ENCODE results near the gene POFUT2.

Gene POFUT2

GRCh38 chr21:45283611-45284455, 3.9 kb downstream of the POFUT2 start:
- FAIRE-seq, result no peak
- no peak for DNase-seq (ENCODE audit: low spot score)

- DNase-seq (ENCODE audit: low spot score), result no peak
- FAIRE-seq, result no peak
These were observed 4.6 kb downstream of the POFUT2 start for GRCh38 chr21:45283035-45283610.

- DNase-seq (ENCODE audit: low spot score) (no peak), FAIRE-seq (no peak)
These were observed 5.2 kb downstream of the POFUT2 start for GRCh38 chr21:45282283-45283034.

- FAIRE-seq (no peak), DNase-seq (ENCODE audit: low spot score) (no peak)
These were observed 6.0 kb downstream of the POFUT2 start for GRCh38 chr21:45281411-45282282.

GRCh38 chr21:45280969-45281368, 6.7 kb downstream of the POFUT2 start:
- DNase-seq (ENCODE audit: low spot score) (no peak), FAIRE-seq (no peak)

- no peak for FAIRE-seq
- DNase-seq (ENCODE audit: low spot score), result no peak
These were observed 7.4 kb downstream of the POFUT2 start for GRCh38 chr21:45280178-45280821.

- DNase-seq (ENCODE audit: low spot score), result no peak
- no peak for FAIRE-seq
These were observed 8.1 kb downstream of the POFUT2 start for GRCh38 chr21:45279446-45280177.

- FAIRE-seq, result no peak
These were observed 9.4 kb downstream of the POFUT2 start for GRCh38 chr21:45278156-45278911.

GRCh38 chr21:45277101-45278045, 10.3 kb downstream of the POFUT2 start:
- FAIRE-seq (no peak), DNase-seq (ENCODE audit: low spot score) (no peak)

More at GRCh38 chr21:45278156-45278911, 9.4 kb downstream of the POFUT2 start:
- DNase-seq (ENCODE audit: low spot score), result no peak

- FAIRE-seq (no peak), DNase-seq (ENCODE audit: low spot score) (no peak)
These were observed 11.1 kb downstream of the POFUT2 start for GRCh38 chr21:45276596-45276995.

- FAIRE-seq (no peak), DNase-seq (ENCODE audit: low spot score) (no peak)
These were observed 17.3 kb downstream of the POFUT2 start for GRCh38 chr21:45270306-45270821.

- no peak for DNase-seq (ENCODE audit: low spot score)
- FAIRE-seq, result no peak
These were observed 17.8 kb downstream of the POFUT2 start for GRCh38 chr21:45269861-45270260.

- FAIRE-seq (no peak), DNase-seq (ENCODE audit: low spot score) (no peak)
These were observed 20.3 kb downstream of the POFUT2 start for GRCh38 chr21:45267390-45267760.

GRCh38 chr21:45266518-45267389, 20.9 kb downstream of the POFUT2 start:
- DNase-seq (ENCODE audit: low spot score) (no peak), FAIRE-seq (no peak)

GRCh38 chr21:45265721-45266517, 21.8 kb downstream of the POFUT2 start:
- no peak for DNase-seq (ENCODE audit: low spot score)
- FAIRE-seq, result no peak

GRCh38 chr21:45264912-45265515, 22.7 kb downstream of the POFUT2 start:
- FAIRE-seq (no peak), DNase-seq (ENCODE audit: low spot score) (no peak)

Data from RCC 7860 (cell line).